Inflammatory macrophage treated with lipopolysaccharide for 4 hours (primary cell): ENCODE results near the gene SYNGR2.

ENCODE experiments used
- DNase-seq: peaks from one replicate; pipeline ENCODE4 v3.0.0-alpha.2; 2020

SYNGR2 gene

DNA sequence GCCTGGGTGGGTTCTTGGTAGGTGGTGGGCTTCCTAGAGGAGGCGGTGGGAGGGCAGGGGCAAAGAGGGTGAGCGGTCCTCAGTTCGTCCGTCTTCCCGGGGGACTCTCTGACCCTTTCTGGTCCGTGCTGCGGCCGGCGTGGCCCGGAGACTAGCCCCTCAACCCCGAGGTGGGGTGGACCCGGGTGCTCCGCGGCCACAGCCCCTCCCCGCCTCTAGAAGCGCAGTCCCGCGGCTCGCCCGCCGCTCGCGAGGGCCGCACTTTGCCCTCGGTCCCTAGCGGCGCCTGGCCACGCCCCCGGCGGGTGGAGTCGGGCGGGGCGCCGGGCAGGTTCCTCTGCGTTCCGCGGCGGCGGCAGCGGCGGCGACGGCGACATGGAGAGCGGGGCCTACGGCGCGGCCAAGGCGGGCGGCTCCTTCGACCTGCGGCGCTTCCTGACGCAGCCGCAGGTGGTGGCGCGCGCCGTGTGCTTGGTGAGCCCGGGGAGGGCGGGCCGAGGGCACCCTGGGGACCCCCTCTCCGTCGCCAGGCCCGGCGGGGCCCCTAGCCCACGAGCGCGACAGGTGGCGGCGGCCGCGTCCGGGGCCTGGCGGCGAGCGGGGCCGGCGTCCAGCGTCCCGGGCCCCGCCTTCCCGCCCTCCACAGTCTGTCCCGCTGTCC is at the start of gene SYNGR2:
Gene SYNGR2, plus strand, starts transcription at position 340 of the 661 bp plus-strand sequence. Its CDS starts 36 bp downstream, at position 376.
- peak; percentile 88 for DNase-seq

GRCh38 chr17:78118801-78119241 is 49.6 kb upstream of the SYNGR2 start:
- DNase-seq: no peak

DNA sequence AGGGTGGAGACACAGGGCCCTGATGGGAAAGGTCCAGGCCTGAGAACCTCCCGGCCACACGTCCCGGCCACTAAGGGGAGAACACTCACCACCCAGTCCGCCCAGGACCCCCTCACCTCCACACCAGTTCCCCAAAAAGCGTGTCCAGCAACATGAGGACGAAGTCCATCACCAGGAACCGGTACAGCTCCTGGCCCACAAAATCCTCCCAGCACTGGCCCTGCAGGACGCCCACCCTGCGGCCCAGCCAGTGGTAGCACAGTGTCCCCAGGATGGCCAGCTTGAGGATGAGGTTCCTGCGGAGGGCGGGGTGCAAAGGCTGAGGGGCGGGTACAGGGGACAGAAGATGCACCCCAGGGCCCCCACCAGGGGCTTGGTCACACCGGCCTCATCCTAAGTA is 47.8 kb upstream of the SYNGR2 start:
- DNase-seq: no peak

DNA sequence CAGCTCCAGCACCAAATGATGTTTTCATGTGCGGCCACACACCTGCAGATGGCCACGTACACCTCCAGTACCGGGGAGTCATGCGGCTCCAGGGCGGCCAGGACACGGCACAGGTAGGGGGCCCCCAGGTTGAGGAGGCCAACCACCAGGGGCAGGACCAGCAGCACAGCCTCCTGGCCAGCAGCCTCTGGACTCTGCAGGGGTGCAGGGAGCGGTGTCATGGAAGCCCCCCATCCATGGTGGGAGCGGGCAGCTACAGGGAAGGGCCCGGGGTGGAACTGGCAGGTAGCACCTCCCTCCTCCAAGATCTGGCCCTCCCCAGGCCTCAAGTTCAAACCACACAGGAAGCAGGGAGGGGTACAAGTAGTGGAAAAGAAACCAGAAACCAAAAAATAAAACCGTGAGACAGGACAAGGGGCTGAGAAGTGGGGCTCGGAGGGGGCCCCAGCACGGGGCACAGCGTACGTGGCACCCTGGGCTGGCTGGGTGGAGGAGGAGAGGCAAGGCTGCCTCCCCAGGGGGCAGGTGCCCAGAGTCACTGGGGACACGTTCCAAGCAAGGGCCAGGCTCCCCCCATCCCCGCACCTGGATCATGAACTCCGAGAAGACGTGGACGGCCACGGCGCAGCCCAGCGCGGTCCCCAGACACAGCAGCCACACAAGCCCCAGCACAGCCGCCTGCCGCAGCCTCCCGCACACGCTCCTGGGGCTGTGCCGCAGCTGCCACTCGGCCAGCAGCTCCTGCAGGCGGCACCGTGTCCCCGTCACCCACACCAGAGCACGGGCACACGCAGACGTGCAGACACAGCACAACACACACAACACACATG is 47.2 kb upstream of the SYNGR2 start:
- DNase-seq: no peak

- no peak for DNase-seq
These were observed 46.6 kb upstream of the SYNGR2 start for GRCh38 chr17:78121801-78122215.

DNA sequence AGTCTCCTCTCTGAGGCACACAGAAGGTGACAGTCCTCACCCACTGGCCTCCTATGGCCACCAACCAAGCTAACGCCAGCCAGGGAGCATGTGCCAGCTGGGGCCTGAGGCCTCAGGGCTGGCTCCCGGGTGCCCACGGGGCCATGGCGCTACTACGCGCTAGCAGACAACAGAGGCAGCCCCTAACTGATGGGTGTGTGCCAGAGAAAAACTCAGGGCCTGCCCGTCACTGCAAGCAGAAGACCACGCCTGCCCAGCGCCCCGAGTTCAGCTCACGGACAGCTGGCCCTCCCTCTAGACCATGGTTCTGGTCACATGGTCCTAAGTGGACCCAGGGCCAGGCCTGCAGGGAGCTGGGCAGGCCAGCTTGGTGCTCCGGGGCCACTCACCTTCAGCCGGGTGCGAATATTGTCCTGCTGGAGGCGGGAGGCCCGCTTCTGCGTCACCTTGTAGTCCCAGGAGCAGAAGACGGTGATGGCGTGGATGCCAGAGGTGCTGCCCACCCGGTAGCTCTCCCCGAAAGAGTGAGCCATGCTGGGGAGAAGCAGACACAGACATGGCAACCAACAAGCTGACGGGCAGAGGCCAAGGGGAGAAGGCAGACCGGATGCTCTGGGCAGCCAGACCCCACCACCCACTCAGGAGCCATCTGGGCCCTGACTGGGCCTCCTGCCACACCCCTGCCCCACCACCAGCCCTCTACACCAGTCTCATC is 46.0 kb upstream of the SYNGR2 start:
- DNase-seq: no peak

DNA sequence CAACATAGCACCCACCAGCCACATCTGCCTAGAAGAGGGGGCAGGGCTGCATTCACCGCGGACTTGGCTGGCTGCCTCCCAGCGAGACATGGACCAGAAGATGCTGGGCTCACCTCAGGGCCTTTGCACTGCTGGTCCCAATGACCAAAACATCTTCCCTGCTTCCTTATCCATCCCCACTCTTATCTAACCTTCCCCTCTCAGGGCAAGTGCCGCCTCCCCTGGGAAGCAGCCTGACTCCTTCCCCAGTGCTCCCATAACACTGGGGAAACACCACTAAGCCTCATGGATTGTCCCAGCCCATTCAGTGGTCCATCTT is 45.5 kb upstream of the SYNGR2 start:
- DNase-seq: no peak

DNA sequence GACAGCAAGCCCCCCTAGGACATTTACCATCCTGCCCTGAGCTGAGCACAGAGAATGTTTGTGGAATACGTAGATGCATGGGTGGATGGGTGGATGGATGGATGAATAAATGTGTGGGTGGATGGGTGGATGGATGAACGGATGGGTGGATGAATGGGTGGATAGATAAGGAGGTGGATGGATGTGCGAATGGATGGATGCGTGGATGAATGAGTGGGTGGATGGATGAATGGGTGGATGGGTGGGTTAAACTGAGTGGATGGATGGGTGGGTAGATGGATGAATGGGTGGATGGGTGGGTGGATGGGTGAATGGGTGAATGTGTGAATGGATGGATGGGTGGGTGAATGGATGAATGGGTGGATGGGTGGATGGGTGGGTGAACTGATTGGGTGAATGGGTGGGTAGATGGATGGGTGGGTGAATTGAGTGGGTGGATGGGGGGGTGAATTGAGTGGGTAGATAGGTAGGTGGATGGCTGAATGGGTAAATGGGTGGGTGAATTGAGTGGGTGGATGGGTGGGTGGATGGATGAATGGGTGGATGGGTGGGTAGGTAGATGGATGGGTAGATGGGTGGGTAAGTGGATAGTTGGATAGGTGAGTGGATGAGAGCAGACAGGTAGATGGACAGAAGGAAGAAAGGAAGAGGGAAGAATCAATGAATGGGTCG is 45.0 kb upstream of the SYNGR2 start:
- DNase-seq: no peak

DNA sequence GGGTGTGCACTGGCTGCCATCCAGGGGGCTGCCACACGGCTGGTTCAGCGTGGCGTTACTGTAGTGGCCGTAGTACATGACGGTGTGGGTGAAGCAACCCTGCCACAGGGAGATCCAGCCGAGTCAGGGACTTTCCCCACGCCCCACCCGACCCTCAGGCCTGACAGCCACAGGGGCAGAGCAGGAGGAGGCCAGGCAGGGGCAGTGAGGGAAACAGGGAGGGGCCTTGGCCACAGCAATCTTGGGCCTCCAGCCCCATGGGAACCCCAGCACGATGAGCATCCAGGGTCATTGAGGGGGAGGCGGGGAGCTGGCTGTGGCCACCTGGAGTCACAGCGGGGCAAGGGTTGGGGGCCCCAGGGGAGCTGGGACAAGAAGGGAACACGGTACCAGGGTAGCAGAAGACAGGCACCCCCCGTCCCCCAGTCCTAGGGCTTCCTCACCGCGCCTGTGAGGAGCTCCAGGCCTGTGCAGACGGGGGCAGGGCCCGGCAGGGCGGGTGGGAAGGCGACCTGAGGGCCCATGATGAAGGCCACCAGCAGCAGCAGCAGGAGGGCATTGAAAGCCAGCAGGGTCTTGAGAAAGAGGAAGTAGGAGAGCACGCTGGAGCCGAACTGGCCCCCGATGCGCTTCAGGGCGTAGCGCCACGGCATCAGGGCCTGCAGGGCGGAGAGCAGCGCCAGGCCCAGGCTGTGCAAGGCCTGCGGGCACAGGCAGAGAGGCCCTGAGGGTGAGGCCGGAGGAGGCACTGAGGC is 44.1 kb upstream of the SYNGR2 start:
- peak; percentile 64 for DNase-seq

GRCh38 chr17:78124836-78125137 is 43.6 kb upstream of the SYNGR2 start:
- no peak for DNase-seq

DNA sequence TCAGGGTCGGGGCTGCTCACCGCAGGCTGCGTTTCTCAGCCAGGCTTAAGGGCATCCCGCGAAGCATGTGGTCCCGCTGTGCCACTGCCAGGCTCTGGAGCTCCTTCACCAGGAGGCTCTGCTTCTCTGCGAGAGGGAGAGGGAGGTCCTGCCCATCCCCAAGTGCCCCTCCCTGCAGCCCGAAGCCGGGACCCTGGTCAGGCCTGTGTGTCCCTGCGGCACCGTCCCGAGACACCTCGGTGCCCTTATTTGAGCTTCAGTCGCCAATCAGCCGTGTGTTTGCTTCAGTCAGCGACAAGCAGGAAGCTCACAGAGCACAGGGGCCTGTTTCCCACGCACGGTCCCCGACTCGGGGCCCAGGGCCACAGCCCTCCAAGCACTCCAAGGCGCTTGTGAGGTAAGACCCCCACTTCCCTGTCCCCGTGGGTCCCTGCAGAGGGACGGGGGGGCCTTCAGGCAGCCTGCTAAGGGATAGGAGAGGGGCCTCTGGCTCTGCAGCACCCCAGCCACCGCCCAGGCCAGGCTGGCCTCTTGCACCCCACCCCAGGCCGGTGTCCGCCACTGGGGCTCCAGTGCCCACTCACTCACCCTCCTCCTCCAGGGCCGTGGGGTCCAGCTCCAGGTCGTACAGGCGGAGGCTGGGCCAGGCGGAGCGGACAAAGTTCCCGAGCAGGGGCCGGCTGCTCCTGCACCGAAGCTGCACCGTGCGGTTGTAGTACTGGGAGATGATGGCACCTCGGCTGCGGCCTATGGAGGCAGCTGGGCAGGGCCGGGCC is 43.1 kb upstream of the SYNGR2 start:
- DNase-seq: no peak

GRCh38 chr17:78125976-78126894 is 42.1 kb upstream of the SYNGR2 start:
- DNase-seq: no peak

DNA sequence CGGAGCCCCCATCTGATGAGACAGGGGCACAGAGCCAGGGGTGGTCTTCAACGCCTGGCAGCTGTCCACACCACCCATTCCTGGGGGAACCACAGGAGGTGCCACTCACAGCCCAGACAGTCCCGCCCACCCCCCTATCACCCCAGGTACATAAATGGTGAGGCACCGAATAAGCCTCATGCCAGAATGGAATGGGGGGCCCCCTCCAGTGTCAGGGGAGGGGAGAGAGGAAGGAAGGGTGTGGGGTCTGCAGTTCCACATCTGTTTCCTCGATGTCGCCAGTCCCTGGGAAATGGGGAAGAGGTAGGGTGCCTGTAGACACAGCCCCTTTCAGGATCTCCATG is 41.5 kb upstream of the SYNGR2 start:
- DNase-seq: no peak

DNA sequence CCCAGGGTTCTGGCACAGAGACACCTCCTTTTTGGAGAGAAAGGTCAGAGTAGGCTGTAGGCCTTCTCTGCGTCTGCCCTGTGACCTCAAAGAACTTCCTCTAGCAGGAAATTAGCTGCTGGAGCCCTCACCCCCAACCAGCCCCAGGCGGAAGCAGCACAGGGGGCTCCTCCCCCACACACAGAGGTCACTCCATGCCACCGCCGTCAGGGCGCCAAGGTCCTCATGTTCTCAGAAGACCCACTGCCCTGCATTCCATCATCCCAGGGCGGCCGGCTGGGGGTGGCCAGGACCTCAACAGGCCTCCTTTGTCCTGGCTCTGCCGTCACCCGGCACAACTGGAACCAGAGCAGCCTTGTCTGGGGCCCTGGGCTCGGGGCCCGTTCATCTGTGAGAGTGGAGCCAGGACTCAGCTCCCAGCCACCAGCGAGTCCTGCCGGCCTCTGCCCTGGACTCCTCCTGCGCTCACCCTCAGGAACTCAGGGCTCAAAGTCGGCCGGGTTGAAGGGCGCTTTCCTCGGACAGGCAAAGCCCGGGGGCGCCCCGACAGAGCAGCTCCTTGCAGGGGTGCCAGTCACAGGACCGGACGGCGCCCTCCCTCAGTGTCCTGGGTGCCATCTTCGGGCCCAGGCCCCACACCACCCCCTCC is 41.0 kb upstream of the SYNGR2 start:
- DNase-seq: peak; percentile 78

GRCh38 chr17:78127888-78128550 is 40.4 kb upstream of the SYNGR2 start:
- DNase-seq: no peak

GRCh38 chr17:78128551-78129350 is 39.6 kb upstream of the SYNGR2 start, which contains the start of gene TMC6:
Gene TMC6 (minus strand): TSS chr17:78128755. CDS start chr17:78126832, 1,923 bp downstream.
- DNase-seq: no peak

DNA sequence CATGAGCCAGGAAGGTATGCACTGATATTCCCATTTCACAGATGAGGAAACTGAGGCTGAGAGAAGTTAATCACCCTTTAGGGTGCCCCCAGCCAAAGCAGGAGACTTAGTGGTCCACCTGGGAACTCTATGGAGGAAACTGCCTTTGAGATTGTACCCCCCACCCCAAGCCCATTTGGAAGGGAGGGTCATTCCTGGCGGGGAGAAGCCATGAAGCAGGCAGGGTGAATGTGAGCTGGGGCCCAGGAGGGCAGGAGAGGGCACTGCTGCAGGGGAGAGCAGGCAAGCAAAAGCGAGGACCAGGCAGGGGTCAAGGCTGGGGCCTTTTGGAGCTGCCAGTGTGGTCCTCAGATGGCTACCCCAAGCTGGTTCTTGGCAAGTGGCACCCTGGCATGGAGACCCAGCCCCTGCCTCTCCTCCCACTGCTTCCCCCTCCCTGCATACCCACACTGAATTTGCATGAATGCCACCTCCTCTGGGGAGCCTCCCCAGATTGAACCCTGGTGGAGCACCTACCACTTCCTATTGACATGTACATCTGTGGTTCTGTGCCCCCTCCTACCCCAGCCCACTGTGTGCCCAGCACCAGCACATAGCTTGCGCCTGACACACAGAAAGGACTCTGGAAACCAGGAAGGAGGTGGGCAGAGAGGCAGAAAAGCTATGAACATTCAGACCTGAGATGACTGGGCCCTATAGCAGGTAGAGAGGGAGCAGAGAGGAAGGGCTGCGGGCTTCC is 38.9 kb upstream of the SYNGR2 start:
- no peak for DNase-seq

- DNase-seq: no peak
These were observed 38.3 kb upstream of the SYNGR2 start for GRCh38 chr17:78130090-78130436.
